ENCODE measurements around the gene SENP1.
"Not testable (repeated sequence)": the region's sequence is repeated elsewhere in the genome, so short reads cannot be mapped to it uniquely, and the experiment has no call there.

SENP1 gene

DNA sequence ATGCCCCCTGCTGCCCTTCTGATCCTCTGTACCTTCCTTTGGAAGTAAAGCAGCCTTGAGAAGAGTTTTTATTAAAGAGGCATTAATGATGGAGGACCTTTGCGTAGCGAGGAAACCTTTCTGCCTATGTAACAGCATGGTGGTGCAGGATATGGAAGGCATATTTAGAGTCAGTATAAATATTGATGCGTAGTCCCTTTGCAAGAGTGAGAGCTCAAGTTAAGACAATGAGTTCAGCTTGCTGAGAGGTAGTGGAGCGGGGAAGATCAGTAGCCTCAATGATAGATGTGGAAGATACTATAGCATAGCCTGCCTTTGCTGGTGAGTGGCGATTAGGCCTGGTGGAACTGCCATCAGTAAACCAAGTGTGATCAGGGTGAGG lies 5.4 kb upstream of the SENP1 start:
- not testable (repeated sequence) for DNase-seq (ENCODE audit: low spot score)

DNA sequence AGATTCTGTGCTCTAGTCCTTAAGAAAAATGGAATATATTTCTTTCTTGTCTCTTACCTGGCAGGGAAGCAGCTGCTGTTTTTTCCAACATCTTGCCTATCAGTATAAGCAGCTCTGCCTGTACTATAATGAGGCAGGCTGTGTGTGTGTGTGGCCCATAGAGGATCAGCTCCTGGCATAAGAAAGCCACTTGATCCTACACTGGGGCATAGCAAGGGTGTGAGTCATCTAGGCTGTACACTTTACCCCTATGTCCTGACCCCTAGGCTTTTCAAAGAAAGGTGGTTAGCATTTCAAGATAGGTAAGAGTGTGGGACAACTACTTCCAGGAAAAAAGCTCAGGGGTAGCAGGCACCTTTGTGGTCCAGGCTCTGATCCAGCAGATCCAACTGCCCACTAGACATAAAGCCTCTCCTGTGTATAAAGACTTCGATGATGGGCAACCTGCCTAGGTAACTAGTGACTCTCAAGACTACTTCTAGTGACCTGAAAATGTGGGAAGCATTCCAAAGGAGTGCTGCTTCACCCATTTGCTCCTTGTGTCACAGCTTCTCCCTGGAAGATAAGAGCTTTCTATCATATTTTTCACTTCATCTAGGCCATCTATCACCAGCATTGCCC lies 4.9 kb upstream of the SENP1 start:
- DNase-seq (ENCODE audit: low spot score): no peak

DNA sequence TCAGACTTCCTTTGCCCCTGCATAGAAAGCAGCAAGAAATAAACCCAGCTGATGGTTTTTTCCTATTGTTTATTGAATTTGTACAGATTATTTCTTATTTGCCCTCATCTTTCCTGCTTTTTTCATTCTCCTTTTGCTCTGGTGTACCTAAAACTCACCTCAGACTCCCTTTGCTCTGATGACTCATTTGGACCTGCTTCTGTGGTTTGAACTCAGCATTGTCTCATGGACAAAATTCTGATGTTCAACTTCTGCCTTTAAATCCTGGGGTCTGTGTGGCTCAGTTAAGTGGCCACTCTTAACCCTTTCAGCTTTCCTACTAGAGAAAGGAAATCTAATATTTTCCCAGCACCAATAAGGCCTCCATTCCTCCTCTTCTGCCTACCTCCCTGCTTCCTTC lies 3.5 kb upstream of the SENP1 start:
- no peak for DNase-seq (ENCODE audit: low spot score)

DNA sequence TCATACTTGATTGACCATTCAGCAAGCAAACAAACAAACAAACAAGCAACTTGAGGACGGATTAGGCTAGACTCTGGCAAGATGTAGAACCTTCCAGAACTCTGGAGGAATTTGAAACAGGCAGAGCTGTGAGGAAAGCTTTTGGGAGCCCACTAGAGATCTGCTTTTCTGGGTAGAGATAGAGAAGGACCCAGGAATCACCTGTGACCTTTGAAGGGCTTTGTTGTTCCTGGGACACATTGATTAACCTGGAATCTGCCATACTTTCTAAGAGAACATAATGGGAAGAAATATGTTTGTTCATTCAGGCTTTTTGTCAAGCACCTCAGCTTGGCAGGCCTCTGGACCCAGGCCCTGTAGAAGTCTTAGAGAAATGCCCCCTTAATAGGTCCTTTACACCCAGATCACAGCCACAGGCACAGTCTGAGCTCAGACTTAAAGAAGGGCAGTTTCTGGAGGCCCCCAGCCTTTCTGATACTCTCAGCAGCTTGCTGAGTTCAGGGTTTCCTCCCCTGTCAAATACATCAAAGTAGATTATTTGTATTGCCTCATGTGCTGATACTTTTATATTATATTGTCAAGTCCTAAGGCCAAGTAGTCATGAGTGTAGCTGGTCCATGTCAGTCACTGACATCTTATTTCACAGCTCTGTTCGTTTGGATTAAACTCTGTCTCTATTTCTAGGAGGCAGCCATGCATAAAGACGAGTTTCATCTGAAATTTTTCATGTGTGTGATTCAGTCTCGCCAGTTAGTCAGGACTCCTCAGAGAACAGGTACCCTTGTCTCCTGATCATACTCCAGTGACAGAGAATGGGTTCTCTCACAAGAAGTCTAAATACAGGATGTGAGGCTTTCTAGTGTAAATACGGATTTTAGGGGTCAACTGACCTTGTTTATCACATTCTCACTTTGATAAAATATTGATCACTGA lies 1.1 kb upstream of the SENP1 start:
- no peak for DNase-seq (ENCODE audit: low spot score)

DNA sequence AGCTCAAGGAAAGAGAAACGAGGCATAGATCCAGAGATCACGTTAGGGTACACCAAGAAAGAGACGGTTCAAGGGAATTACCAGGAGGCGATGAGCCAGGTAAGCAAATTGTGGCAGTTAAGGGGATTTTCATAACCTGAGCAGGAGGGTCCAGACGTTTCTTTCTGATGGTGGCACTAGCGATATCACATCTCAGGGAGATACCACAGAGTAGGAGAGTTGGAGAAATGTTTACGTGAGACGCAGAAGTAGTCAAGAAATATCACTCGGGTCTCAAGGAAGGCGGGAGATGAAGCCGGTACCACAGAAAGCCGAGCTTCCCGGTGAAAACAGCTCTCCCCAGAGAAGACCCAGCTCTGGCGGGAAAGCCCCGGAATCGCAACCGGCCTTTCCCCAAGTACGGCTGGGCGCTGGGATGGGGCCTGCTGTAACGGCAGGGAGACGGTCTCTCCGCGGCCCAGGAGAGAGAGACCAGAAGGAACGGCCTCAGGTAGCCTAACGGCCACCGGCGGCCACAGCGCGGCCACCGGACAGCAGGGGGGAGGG lies 485 bp downstream of the SENP1 start:
- DNase-seq (ENCODE audit: low spot score): peak; percentile 30

DNA sequence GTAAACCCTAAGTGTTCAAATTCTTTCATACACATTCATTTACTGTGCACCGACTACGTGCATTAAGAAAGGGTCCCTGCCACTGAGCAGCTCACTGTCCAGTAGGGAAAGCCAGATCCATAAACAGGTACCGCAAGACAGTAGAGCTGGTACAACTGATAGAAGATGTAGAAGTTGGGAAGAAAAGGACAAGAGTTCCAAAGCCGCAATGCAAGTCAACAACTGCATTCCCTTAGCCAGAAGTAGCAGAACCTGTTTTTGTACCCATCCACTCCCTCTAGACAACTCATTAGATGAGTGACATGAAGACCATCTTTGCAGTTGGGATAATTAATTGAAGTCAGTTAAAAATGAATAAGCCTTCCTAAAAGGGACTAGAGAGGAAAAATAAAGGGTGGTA lies 1.3 kb downstream of the SENP1 start:
- DNase-seq (ENCODE audit: low spot score): peak; percentile 36

DNA sequence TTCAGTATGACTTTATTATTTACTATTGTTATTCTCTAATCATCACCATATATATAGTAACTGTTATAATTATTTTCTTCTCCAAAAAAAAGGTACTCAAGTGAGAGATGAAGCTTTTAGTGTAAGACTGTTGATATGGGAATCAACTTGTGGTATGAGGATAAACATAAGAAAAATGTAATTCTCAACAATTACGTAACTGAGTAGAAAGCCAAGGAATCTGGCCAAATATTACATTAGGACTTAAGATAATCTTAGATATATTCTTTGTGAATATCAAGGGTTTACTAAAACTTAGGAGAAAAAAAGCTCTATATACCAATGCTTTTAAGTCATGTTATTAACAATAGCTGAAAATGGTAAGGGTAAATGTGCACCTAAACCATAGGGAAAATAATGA lies 13.3 kb downstream of the SENP1 start:
- no peak for DNase-seq (ENCODE audit: low spot score)

DNA sequence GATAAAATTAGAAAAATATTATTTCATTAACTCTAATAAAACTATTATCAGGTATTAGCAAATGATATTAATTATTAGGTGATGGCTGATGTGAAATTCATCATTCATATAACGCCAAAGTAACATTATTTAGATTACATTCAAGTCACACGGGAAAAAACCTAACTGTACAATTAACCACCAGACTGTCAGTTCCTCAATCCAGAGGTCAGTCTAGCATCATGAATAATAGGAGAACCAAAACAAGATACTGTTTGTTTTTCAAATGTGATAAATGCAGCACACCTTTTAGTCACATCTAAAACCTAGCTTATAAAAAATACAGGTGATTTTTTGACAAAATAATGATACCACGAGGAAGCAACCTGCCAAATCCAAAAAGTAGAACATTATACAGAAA lies 19.6 kb downstream of the SENP1 start:
- DNase-seq (ENCODE audit: low spot score): no peak

DNA sequence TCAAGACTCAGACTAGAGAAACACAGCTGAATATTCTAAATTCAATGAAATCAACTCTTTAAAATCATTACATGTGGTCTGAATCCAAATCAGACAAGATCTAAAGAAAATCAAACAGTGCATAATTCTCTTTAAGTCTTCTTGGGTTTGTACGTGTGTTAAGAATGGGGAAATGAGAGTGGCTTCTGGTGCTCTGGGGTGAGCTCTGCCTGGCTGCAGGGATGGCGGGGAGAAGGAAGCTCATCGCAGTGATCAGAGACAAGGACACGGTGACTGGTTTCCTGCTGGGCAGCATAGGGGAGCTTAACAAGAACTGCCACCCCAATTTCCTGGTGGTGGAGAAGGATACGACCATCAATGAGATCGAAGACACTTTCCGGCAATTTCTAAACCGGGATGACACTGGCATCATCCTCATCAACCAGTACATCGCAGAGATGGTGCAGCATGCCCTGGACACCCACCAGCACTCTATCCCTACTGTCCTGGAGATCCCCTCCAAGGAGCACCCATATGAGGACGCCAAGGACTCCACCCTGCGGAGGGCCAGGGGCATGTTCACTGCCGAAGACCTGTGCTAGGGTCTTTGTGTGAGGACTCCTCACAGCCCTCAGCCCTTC lies 20.9 kb downstream of the SENP1 start:
- DNase-seq (ENCODE audit: low spot score): no peak

DNA sequence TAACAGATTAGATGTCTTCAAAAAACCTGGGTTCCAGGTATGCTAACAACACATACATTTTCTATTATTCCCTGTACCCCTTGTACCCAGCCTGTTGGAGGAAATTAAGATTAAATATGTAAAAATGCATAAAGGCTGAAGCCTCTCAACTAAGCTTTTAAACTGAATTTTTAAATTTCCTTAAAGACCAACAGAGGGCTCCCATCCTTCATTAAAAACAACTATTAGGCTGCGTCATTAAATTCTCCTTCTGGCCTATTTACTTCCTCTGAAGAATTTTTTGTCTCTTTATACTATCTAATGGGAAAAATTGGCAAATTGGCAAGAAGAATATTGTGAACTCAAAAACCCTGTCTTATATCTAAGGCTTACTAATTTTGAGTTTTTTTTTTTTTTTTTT lies 21.8 kb downstream of the SENP1 start:
- peak; percentile 17 for DNase-seq (ENCODE audit: low spot score)

DNA sequence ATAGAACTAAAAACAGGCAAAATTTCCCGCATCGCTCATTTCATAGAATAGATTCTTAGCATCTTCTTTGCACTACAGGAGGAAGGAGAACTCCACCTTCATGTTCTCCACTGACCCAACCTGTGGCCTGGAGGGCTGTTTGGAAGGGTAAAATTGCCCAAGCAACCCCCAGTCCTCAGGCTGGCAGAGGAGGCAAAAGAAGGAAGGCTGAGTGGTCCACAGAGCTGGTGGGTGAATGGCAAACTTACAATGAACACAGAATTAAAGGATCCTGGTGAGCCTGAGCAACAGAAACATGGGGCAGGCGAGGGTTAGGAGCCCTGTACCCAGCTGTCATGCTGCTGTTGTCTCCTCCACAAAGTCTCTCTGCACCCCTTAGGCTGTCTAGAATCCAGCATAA lies 25.1 kb downstream of the SENP1 start:
- no peak for DNase-seq (ENCODE audit: low spot score)

DNA sequence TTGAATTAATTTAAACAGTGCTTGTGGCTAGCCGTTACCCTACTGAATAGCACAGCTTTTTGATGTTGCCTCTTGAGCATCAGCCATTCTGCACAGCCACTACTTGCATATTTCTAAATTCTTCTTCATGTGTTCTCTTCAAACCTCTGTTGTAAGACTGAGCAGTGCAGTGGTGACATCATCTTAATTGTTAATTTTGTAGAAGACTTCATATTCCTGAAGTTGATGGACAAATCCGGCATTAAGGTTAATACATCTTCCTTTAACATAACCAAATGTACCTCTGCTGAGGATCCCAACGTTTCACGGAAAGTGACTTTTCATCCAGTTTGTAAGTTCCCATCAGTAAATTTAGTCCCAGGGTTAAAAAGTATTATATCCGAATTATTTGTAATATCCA lies 25.6 kb downstream of the SENP1 start:
- no peak for DNase-seq (ENCODE audit: low spot score)

DNA sequence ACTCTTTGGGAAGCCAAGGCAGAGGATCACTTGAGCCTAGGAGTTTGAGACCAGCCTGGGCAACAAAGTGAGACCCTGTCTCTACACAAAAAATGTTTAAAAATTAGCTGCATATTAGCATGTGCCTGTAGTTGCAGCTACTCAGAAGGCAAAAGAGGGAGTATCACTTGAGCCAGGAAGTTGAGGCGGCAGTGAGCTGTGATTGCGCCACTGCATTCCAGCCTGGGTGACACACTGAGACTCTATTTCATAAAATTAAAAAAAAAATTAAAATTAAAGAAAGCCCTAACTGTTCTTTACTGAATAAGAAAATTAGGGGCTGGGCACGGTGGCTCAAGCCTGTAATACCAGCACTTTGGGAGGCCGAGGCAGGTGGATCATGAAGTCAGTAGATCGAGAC lies 27.0 kb downstream of the SENP1 start:
- DNase-seq (ENCODE audit: low spot score): no peak

DNA sequence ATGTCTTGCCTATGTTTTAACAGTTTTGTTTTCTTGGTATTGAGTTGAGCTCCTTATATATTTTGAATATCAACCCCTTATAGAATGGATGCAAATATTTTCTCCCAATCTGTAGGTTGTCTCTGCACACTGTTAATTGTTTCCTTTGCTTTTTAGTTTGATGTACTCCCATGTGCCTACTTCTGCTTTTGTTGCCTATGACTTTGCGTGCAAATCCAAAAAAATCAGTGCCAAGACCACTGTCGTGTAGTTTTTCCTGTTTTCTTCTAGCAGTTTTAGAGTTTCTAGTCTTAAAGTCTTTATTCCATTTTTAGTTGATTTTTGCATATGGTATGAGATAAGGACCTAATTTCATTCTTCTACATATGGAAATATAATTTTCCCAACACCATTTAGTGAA lies 28.8 kb downstream of the SENP1 start:
- DNase-seq (ENCODE audit: low spot score): no peak

DNA sequence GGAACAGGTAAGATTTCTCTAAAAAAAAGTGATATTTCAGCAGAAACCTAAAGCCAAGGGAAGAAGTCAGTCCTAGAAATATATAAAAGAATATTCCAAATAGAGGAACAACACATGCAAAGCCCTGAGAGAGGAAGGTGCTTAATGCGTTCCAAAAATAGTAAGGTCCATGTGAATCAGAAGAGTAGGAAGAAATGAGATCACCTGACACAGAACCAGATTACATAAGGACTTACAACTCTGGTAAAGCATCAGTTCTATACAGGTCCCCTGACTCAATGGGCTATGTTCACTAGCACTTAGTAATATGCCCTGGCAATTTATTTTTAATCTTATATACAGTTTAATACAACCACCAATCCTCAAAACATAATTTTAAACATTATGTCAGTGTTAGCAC lies 30.0 kb downstream of the SENP1 start:
- no peak for DNase-seq (ENCODE audit: low spot score)

DNA sequence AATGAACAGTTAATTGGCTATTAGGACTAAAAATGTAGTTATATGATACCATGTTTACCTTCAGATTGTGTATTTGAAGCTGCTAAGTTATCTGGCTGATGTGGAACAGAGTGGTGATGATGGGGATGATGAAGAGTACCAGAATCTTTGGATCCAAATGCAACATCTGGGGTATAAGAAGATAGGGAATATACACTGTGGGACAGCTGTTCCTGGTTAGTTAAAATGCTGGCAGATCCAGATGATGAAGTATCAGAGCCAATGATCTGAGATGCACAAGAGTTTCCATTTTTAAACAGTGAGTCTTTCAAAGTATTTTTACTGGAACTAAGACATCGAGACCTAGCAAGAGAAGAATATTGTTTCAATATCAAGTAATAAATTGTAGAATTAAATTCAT lies 31.6 kb downstream of the SENP1 start:
- DNase-seq (ENCODE audit: low spot score): no peak

DNA sequence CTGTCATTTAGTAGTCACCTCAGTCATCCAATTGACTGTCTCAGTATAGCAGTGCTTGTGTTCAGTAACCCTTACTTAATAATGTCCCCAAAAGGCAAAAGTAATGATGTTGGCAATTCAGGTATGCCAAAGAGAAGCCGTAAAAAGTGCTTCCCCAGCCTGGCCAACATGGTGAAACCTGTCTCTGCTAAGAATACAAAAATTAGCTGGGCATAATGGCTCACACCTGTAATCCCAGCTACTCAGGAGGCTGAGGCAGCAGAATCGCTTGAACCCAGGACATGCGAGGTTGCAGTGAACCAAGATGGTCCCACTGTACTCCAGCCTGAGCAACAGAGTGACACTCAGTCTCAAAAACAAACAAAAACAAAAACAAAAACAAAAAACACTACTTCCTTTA lies 33.6 kb downstream of the SENP1 start:
- no peak for DNase-seq (ENCODE audit: low spot score)

DNA sequence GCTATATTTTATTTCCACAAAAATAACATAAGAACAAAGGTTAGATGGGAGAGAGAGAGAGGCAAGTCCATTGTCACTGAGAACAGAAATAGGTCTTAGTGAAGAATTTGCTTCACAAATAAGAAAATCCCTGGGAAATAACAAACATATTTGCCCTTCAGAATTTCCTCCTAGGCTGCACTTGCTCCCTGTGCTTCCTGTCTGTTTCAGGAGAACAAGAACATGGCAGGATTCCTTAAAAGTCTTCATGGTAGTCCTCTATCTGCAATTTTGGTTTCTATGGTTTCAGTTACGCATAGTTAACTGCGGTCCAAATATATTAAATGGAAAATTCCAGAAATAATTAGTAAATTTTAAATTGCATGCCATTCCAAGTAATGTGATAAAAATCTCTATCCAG lies 34.1 kb downstream of the SENP1 start:
- no peak for DNase-seq (ENCODE audit: low spot score)

DNA sequence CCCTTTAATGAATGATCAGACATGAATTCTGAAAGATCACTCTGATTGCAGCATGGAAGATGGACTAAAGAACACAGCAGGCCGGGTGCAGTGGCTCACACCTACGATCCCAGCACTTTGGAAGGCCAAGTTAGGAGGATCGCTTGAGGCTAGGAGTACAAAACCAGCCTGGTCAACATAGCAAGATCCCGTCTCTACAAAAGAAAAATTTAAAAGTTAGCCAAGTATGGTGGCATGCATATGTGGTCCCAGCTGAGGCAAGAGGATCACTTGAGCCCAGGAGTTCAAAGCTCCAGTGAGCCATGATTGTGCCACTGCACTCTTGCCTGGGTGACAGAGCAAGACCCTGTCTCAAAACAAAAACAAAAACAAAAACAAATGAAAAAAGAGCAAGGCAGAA lies 35.1 kb downstream of the SENP1 start:
- no peak for DNase-seq (ENCODE audit: low spot score)

DNA sequence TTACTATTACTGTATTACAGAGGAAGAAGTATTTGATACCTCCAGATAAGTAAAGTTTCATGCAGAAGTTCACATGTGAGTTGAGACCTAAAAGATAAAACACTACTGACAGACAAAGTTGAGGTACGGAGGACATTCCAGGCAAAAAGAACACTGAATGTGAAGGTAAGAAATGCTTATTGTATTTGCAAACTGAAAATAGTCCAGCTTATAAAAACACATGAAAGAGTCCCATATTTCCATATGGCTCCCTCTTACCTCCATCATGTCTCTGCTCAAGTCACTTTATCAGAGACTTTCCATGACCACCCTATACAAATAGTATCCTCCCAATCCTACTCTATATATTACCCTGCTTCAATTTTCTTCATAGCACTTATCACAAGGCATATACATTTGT lies 35.8 kb downstream of the SENP1 start:
- DNase-seq (ENCODE audit: low spot score): no peak

DNA sequence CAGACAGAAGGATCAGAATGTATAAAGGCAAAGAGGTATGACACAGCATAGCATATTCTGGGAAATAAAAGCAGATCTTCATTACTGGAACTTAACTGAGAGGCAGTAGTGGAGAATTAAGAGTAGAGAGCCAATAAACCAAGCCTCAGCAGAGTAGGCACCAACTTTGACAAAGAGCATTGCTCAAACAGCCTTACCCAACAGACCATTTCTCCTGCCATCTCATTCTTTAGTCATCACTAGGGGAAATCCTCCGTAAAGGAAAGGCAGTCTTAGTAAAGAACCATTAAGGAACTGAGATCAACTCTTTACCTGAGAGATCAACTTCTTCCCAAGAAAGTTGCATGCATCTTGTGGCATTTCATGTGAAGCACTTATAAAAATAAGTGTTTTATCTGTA lies 36.6 kb downstream of the SENP1 start:
- no peak for DNase-seq (ENCODE audit: low spot score)

DNA sequence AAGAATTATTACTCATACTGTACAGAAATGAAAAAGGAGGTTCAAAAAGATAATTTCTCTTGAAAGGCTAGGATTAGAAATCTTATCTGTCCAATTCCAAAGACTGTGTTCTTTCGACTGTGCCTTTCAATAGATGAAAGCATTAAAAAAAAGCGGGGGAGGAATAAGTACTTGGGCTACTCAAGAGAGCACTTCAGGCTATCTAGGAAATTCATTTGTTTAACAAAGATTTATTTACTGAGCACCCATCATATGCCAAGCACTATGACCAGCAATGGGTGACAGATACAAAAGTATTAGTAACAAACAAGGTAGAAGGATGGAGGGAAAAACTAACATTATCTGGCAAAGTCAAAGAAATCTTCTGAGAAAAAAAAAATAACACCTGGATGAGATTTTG lies 37.4 kb downstream of the SENP1 start:
- no peak for DNase-seq (ENCODE audit: low spot score)
